MM.1S (cell line): ENCODE results near the gene LEFTY1.

ENCODE experiments used
- DNase-seq: peaks from one replicate; pipeline ENCODE4 v3.0.0-alpha.2; 2015
- H2AFZ ChIP-seq: fragments of 300-600 bp; sonication (generic); 2 replicates; pipeline ENCODE4 v1.6.0; 2016; ENCODE audit warnings: antibody characterized with exemption, low read length
- H3F3A ChIP-seq: fragments of 300-600 bp; sonication (generic); 2 replicates; pipeline ENCODE4 v1.6.1; 2016; ENCODE audit warnings: mild to moderate bottlenecking, antibody characterized with exemption, low read length, moderate library complexity, mixed read lengths; ENCODE audit not compliant: insufficient read depth
- H3K27ac ChIP-seq: fragments of 300-600 bp; sonication (generic); 2 replicates; pipeline ENCODE4 v1.5.1; 2016; ENCODE audit warnings: mild to moderate bottlenecking, low read length
- H3K27me3 ChIP-seq: fragments of 300-600 bp; sonication (generic); replicated peaks from 2 replicates; pipeline ENCODE4 v1.6.0; 2016; ENCODE audit warnings: low read length; ENCODE audit not compliant: insufficient read depth
- H3K36me3 ChIP-seq: fragments of 300-600 bp; sonication (generic); replicated peaks from 2 replicates; pipeline ENCODE4 v1.6.1; 2016; ENCODE audit warnings: mild to moderate bottlenecking, low read length, mixed read lengths; ENCODE audit not compliant: insufficient read depth
- H3K4me1 ChIP-seq: fragments of 300-600 bp; sonication (generic); 2 replicates; pipeline ENCODE4 v1.6.1; 2016; ENCODE audit warnings: low read length, mixed read lengths
- H3K4me2 ChIP-seq: fragments of 300-600 bp; sonication (generic); 2 replicates; pipeline ENCODE4 v1.6.0; 2016; ENCODE audit warnings: low read depth, low read length
- H3K4me3 ChIP-seq: fragments of 300-600 bp; sonication (generic); 2 replicates; pipeline ENCODE4 v1.5.1; 2016; ENCODE audit warnings: low read length, mixed read lengths
- H3K79me2 ChIP-seq: fragments of 300-600 bp; sonication (generic); 2 replicates; pipeline ENCODE4 v1.6.1; 2016; ENCODE audit warnings: mixed run types, low read length, mixed read lengths
- H3K9ac ChIP-seq: fragments of 300-600 bp; sonication (generic); 2 replicates; pipeline ENCODE4 v1.6.1; 2016; ENCODE audit warnings: low read length, mixed read lengths
- H3K9me2 ChIP-seq: fragments of 300-600 bp; sonication (generic); replicated peaks from 2 replicates; pipeline ENCODE4 v1.6.1; 2016; ENCODE audit warnings: mild to moderate bottlenecking, low read length, mixed read lengths; ENCODE audit not compliant: insufficient read depth
- H3K9me3 ChIP-seq: fragments of 300-600 bp; sonication (generic); replicated peaks from 2 replicates; pipeline ENCODE4 v1.6.1; 2016; ENCODE audit warnings: mild to moderate bottlenecking, low read length, mixed read lengths; ENCODE audit not compliant: insufficient read depth
- H4K20me1 ChIP-seq: fragments of 300-600 bp; sonication (generic); 2 replicates; pipeline ENCODE4 v1.6.1; 2016; ENCODE audit warnings: mild to moderate bottlenecking, low read length, moderate library complexity, mixed read lengths; ENCODE audit not compliant: insufficient read depth
- CTCF ChIP-seq: fragments of 300-600 bp; sonication (generic); IDR thresholded peaks from 2 replicates; pipeline ENCODE4 v1.5.1; 2016; ENCODE audit warnings: antibody characterized with exemption, low read length, mixed read lengths
- EZH2 ChIP-seq: fragments of 300-600 bp; sonication (generic); optimal IDR thresholded peaks from 2 replicates; pipeline ENCODE3; 2017; ENCODE audit warnings: low read depth, mild to moderate bottlenecking, antibody characterized with exemption, low read length, mixed read lengths
- EZH2phosphoT487 ChIP-seq: fragments of 300-600 bp; sonication (generic); IDR thresholded peaks from 2 replicates; pipeline ENCODE4 v1.6.1; 2018; ENCODE audit warnings: antibody characterized with exemption, low read length

LEFTY1 gene

GRCh38 chr1:225853441-225853840, 35.5 kb downstream of the LEFTY1 start:
- no peak for TF ChIP-seq CTCF
- no peak for TF ChIP-seq EZH2phosphoT487
- TF ChIP-seq EZH2, result no peak
- peaks cover 81% of the 10 kb centered on the region for H3F3A ChIP-seq
- no peaks in the 10 kb centered on the region for H3K27me3 ChIP-seq
- no peak overlapping the region for H2AFZ ChIP-seq
- peaks cover 92% of the 10 kb centered on the region for H3K4me1 ChIP-seq
- no peaks in the 10 kb centered on the region for H3K9me2 ChIP-seq
- H3K4me2 ChIP-seq, result peak overlapping the region; percentile 19; the same call in 1 of the 2 replicates
- H3K9ac ChIP-seq, result no peak overlapping the region
- H3K36me3 ChIP-seq, result peaks cover 8% of the 10 kb centered on the region
- H3K4me3 ChIP-seq, result no peak overlapping the region
- peak overlapping the region; percentile 88; the same call in 1 of the 2 replicates for H3K27ac ChIP-seq
- no peaks in the 10 kb centered on the region for H3K9me3 ChIP-seq
- H4K20me1 ChIP-seq, result no peaks in the 10 kb centered on the region
- DNase-seq, result no peak
- H3K79me2 ChIP-seq, result peaks cover 36% of the 10 kb centered on the region

DNA sequence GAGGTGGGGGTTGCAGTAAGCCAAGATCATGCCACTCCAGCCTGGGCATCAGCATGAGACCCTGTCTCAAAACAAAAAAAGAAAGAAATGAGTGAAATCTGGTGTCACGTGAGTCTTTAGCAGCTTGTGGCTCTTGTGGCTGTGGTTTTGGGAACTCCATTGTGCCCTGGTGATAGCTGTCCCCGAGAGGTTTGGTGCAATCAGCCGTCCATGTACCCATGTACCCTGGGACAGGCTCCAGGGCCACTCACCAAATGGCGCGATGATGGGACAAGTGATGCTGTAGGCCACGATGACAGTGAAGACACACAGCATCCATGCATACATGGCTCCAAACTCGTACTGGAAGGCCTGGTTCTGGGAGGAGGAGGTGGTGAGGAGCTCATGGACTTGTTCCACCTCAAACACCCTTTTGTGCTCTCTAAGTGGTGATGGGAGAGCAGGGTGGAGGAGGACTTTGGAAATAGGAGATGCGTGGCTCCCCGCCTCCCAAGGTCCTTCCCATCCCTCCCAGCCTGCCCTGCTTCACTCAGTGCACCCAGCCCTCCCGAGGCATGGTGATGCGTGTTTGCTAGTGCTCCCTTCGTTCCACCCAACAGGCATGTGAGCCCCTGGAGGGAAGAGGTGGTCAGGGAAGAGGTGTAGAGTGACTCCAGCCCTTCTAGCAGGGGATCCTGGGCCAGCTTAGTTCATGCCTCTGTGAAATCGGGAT, 36.4 kb downstream of the LEFTY1 start:
- Histone ChIP-seq H3K4me2 (peak overlapping the region; percentile 19), H3K79me2 (peaks cover 35% of the 10 kb centered on the region), H3K27me3 (no peaks in the 10 kb centered on the region)

DNA sequence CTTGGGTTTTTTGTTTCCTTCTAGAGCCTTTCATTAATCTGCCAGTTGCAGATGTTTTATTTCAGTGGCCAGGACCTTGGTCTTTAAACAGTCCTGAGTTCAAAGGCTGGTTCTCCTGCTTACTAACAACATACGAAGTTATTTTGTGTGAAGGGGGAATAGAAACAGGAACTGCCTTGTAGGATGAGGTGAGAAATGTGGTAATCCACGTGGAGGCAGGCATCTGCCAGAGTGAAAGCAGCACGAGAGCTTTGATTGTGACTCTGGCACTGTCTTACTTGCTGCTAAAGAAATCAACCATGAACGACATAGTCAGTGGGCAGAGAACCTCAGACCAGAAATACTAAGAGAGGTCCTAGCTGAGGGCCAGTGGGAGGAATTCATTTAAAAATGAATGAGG, 37.1 kb downstream of the LEFTY1 start:
- Histone ChIP-seq H3K79me2 (peaks cover 36% of the 10 kb centered on the region), H3K9me3 (no peaks in the 10 kb centered on the region), H3F3A (peaks cover 80% of the 10 kb centered on the region), H3K9ac (no peak overlapping the region), H3K4me3 (no peak overlapping the region), H3K4me2 (peak overlapping the region; percentile 1; the same call in 1 of the 2 replicates), H3K9me2 (no peaks in the 10 kb centered on the region), H3K27ac (peak overlapping the region; percentile 88; the same call in 1 of the 2 replicates), H3K27me3 (no peaks in the 10 kb centered on the region), H3K4me1 (peaks cover 95% of the 10 kb centered on the region), H3K36me3 (peaks cover 8% of the 10 kb centered on the region), H2AFZ (no peak overlapping the region), H4K20me1 (no peaks in the 10 kb centered on the region)
- TF ChIP-seq EZH2 (no peak), EZH2phosphoT487 (no peak), CTCF (no peak)
- DNase-seq, result peak; percentile 87

More for the DNA sequence above, 36.4 kb downstream of the LEFTY1 start:
- TF ChIP-seq CTCF (no peak), EZH2 (no peak), EZH2phosphoT487 (no peak)
- Histone ChIP-seq H2AFZ (no peak overlapping the region), H3F3A (peaks cover 84% of the 10 kb centered on the region), H3K9me2 (no peaks in the 10 kb centered on the region), H3K4me3 (no peak overlapping the region), H3K4me1 (peaks cover 95% of the 10 kb centered on the region), H3K9ac (no peak overlapping the region), H3K36me3 (peaks cover 8% of the 10 kb centered on the region), H3K27ac (peak overlapping the region; percentile 88; the same call in 1 of the 2 replicates), H3K9me3 (no peaks in the 10 kb centered on the region), H4K20me1 (no peaks in the 10 kb centered on the region)
- no peak for DNase-seq
